NCI-H460 (cell line): ENCODE measurements around the gene ZC3H12C. TPM values are rescaled to one million over a fixed set of nuclear protein-coding genes. Genes with fewer than 3 reads are reported as not detected.
"Not testable (repeated sequence)": the region's sequence is repeated elsewhere in the genome, so short reads cannot be mapped to it uniquely, and the experiment has no call there.

ENCODE experiments used
- DNase-seq: peaks from one replicate; pipeline ENCODE4 v3.0.0-alpha.2; 2016; ENCODE audit warnings: low read depth; ENCODE audit errors: extremely low read depth
- total RNA-seq: library from RNA; depleted of rRNA; stranded (reverse); fragments of >200 nt; shearing (Covaris generic); gene quantifications from 2 replicates; pipeline ENCODE4 v1.2.3, GENCODE V29; 2014; rRNA removed

ZC3H12C gene
- total RNA-seq, 1 experiment from 2014 or later = 8.5 TPM

DNA sequence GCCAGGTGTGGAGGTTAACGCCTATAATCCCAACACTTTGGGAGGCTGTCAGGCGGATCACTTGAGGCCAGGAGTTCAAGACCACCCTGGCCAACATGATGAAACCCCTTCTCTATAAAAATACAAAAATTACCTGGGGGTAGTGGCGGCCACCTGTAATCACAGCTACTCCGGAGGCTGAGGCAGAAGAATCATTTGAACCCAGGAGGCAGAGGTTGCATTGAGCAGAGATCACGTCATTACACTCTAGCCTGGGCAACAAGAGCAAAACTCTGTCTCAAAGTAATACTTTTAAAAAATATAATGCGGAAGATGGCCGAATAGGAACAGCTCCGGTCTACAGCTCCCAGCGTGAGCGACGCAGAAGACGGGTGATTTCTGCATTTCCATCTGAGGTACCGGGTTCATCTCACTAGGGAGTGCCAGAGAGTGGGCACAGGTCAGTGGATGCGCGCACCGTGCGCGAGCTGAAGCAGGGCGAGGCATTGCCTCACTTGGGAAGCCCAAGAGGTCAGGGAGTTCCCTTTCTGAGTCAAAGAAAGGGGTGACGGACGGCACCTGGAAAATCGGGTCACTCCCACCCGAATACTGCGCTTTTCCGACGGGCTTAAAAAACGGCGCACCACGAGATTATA lies 115.6 kb downstream of the ZC3H12C start:
- not testable (repeated sequence) for DNase-seq

DNA sequence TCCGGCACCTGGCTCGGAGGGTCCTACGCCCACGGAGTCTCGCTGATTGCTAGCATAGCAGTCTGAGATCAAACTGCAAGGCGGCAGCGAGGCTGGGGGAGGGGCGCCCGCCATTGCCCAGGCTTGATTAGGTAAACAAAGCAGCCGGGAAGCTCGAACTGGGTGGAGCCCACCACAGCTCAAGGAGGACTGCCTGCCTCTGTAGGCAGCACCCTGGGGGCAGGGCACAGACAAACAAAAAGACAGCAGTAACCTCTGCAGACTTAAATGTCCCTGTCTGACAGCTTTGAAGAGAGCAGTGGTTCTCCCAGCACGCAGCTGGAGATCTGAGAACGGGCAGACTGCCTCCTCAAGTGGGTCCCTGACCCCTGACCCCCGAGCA lies 116.1 kb downstream of the ZC3H12C start:
- DNase-seq = not testable (repeated sequence)

DNA sequence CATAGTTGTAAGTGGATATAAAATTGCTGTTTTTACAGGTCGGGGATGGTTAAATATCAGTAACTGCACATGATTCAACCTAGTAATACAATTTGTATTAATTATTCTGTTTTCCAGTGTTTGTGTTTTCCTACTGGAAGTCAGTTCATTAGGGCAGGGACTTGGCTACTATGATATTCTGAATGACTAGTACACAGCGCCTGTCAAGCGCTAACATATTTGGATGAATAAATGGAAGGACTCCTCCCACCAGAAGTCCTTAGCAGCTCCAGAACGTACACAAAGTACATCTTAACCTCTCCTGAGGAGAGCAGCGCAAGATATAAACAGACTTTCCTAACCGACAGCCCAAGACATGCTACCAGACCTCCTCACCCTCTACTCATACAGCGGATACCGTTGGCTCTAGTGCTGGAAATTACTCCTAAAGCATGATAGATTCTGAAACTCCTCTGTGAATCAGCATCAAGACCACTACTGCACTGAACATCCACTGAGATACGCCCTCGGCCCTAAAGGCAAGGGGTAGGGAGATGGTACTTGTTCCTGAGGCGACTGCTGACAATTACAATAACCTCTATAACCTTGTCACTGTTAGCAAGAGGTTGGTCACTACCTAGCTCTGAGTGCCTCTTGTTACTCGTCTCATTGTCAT lies 124.2 kb downstream of the ZC3H12C start:
- DNase-seq = no peak

DNA sequence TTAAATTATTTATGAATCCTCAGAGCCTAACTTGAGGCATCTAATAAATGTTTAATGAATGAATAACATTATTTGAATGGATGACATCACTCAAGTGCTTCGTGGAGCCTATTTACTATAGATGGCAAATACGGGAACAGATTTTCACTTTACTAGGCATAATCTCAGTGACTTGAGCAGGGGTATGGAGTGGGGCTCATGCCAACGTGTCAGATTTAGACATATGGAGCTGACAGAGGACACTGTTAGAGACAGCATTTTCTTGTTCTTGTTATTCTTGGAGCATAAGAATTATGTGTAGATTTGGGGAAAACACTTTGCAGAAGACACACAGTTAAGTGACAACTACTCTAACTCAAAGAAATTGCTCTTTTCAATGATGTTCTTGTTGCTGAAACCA lies 124.7 kb downstream of the ZC3H12C start:
- DNase-seq = no peak

DNA sequence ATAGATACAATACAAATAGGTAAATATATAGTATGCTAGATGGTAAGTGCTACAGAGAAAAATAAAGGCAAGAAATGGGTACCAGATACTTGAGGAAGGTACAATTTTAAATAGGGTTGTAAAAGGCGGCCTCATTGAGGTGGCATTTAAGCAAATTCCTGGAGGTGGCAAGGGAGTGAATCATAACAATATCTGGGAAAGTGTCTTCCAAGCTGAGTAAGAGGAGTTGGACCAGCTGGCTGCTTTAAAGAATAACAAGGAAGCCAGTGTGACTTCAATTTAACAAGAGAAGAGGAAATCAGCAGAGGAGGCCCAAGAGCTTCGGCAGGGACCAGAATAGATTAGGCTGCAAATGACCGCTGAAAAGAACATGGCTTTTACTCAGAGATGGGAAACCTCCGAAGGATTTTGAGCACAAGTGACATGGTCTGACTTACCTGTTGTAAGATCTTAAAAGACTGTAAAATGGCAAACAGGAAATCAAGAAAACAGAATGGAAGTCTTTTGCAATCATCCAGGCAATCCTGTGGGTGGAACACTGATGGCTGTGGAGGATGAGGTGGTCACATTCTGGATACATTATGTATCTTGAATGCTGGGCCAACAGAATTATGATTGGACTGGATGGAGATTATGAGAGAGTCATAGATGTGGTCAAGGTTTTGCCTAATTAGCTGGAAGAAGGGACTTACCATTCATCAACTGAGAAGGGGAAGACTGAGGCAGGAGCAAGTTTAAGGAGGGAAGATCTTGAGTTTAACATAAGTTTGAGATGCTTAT lies 126.0 kb downstream of the ZC3H12C start:
- no peak for DNase-seq

Other genes with a start within 250 kb of the ZC3H12C start
- 58.9 and 86.3 TPM in 2 replicates for gene RDX, start 203.2 kb downstream of the ZC3H12C start, total RNA-seq